Keratinocyte (primary cell): Measurements from ENCODE around the gene ITGB4. TPM values are rescaled to one million over a fixed set of nuclear protein-coding genes. Genes with fewer than 3 reads are reported as not detected.

Experiments
- DNase-seq: peaks from one replicate; pipeline ENCODE4 v3.0.0-alpha.2; 2011; ENCODE audit warnings: low read depth, missing footprints, low spot score
- FAIRE-seq: peaks from 2 replicates; lab custom pipeline; 2011; peaks lifted over from hg19 to GRCh38; lab: Jason Lieb, UNC
- H2AFZ ChIP-seq: 2 replicates; pipeline ENCODE4 v1.6.0; 2012; ENCODE audit warnings: low read length, control low read depth, inconsistent platforms; ENCODE audit not compliant: control insufficient read depth
- H3K27ac ChIP-seq: 2 replicates; pipeline ENCODE4 v1.5.1; 2011; ENCODE audit warnings: low read length; ENCODE audit not compliant: control insufficient read depth, insufficient read depth
- H3K27me3 ChIP-seq: 3 replicates; pipeline ENCODE4 v1.6.0; 2011; ENCODE audit warnings: low read length; ENCODE audit not compliant: control insufficient read depth, insufficient read depth; ENCODE audit errors: extremely low read depth
- H3K36me3 ChIP-seq, 2 experiments: 2 replicates in 1 of 2; 3 replicates in 1 of 2; pipeline ENCODE4 v1.5.1; 2011; ENCODE audit warnings: low read length in 2 of 2, mild to moderate bottlenecking in 1 of 2; ENCODE audit not compliant: control insufficient read depth in 2 of 2, insufficient read depth in 2 of 2; ENCODE audit errors: extremely low read depth in 1 of 2
- H3K4me1 ChIP-seq: 3 replicates; pipeline ENCODE4 v1.5.1; 2011; ENCODE audit warnings: low read length; ENCODE audit not compliant: control insufficient read depth, insufficient read depth; ENCODE audit errors: extremely low read depth
- H3K4me2 ChIP-seq: 3 replicates; pipeline ENCODE4 v1.6.0; 2011; ENCODE audit warnings: low read depth, low read length; ENCODE audit not compliant: control insufficient read depth, insufficient read depth; ENCODE audit errors: extremely low read depth
- H3K4me3 ChIP-seq, 3 experiments: fragments of 200-600 bp in 1 of 3; sonication (generic) in 1 of 3; 2 replicates in 2 of 3; 3 replicates in 1 of 3; pipeline ENCODE4 v1.5.1; 2011 to 2016; ENCODE audit warnings: low read length in 3 of 3, mild to moderate bottlenecking in 3 of 3, control low read depth in 2 of 3, inconsistent platforms in 1 of 3, low read depth in 1 of 3, mixed read lengths in 1 of 3, mixed run types in 1 of 3, moderate library complexity in 1 of 3; ENCODE audit not compliant: control insufficient read depth in 2 of 3, insufficient read depth in 2 of 3; ENCODE audit errors: extremely low read depth in 1 of 3
- H3K79me2 ChIP-seq: 2 replicates; pipeline ENCODE4 v1.6.0; 2012; ENCODE audit warnings: low read length; ENCODE audit not compliant: control insufficient read depth, insufficient read depth
- H3K9ac ChIP-seq: 3 replicates; pipeline ENCODE4 v1.6.0; 2011; ENCODE audit warnings: low read length; ENCODE audit not compliant: control insufficient read depth, insufficient read depth; ENCODE audit errors: extremely low read depth
- H3K9me1 ChIP-seq: 3 replicates; pipeline ENCODE4 v1.6.0; 2011; ENCODE audit warnings: low read length; ENCODE audit not compliant: control insufficient read depth, insufficient read depth; ENCODE audit errors: extremely low read depth
- H3K9me3 ChIP-seq: 2 replicates; pipeline ENCODE4 v1.5.1; 2012; ENCODE audit warnings: low read depth, low read length; ENCODE audit not compliant: control insufficient read depth
- H4K20me1 ChIP-seq: 3 replicates; pipeline ENCODE4 v1.6.0; 2011; ENCODE audit warnings: low read length; ENCODE audit not compliant: control insufficient read depth, insufficient read depth; ENCODE audit errors: extremely low read depth
- CTCF ChIP-seq, 3 experiments: IDR thresholded peaks in 1 of 3; conservative IDR thresholded peaks in 1 of 3; optimal IDR thresholded peaks in 1 of 3; 2 replicates in 2 of 3; 3 replicates in 1 of 3; pipeline versions ENCODE3 to v1.5.1; 2011; ENCODE audit warnings: low read length in 3 of 3, mild to moderate bottlenecking in 3 of 3, moderate library complexity in 2 of 3, control low read depth in 1 of 3, inconsistent platforms in 1 of 3; ENCODE audit not compliant: insufficient read depth in 2 of 3; ENCODE audit errors: extremely low read depth in 1 of 3
- EZH2 ChIP-seq: IDR thresholded peaks from one replicate; pipeline ENCODE4 v1.6.1; 2012; ENCODE audit warnings: inconsistent platforms, mild to moderate bottlenecking, low read length, moderate library complexity
- dilution Hi-C: fragments of 300-500 bp; cut with MboI; formaldehyde crosslinking; loops from one replicate; pipeline ENCODE4 v1.7.0; 2020; ENCODE audit warnings: low sequenced_read_pairs; ENCODE audit not compliant: extremely low pct_ligation_motif_present
- polyA plus RNA-seq, 5 experiments: library from polyadenylated mRNA; depleted of rRNA in 3 of 5; stranded (reverse) in 3 of 5; stranded (forward) in 1 of 5; unstranded in 1 of 5; fragments of >200 nt; gene quantifications; 1 replicate in 1 of 5; 2 replicates in 3 of 5; 3 replicates in 1 of 5; pipeline versions ENCODE4 v1.2.1 to v1.2.3, GENCODE V29; 2011 to 2012; ENCODE audit warnings: missing spikeins in 2 of 5, low read depth in 1 of 5, low replicate concordance in 1 of 5

Gene ITGB4
- polyA plus RNA-seq, 1 donor (not counting 4 experiments of a cell fraction or from before 2014, with no cell fraction given) = 761 TPM

- no peak overlapping the region for H2AFZ ChIP-seq
- no peak overlapping the region for H3K9ac ChIP-seq
- no peaks in the 10 kb centered on the region for H3K79me2 ChIP-seq
- peaks cover 13 to 14% of the 10 kb centered on the region in 2 experiments for H3K36me3 ChIP-seq
- peaks cover 18% of the 10 kb centered on the region for H4K20me1 ChIP-seq
- no peak for DNase-seq
- H3K4me2 ChIP-seq = no peak overlapping the region
- no peak overlapping the region for H3K4me3 ChIP-seq
- H3K27me3 ChIP-seq = no peaks in the 10 kb centered on the region
- FAIRE-seq = no peak
- no peaks in the 10 kb centered on the region for H3K9me3 ChIP-seq
- no peaks in the 10 kb centered on the region for H3K4me1 ChIP-seq
- no peak overlapping the region for H3K27ac ChIP-seq
- dilution Hi-C loops = no loop called here
- no peak for TF ChIP-seq CTCF (optimal IDR thresholded peaks at IDR 0.05 in 1 of 3, IDR thresholded peaks at IDR 0.05 in 1 of 3, conservative IDR thresholded peaks at IDR 0.05 in 1 of 3; ENCODE audit: extremely low read depth in 1 of 3, insufficient read depth in 2 of 3, low read length in 3 of 3)
- TF ChIP-seq EZH2 = no peak
- no peaks in the 10 kb centered on the region for H3K9me1 ChIP-seq
These were observed 41.4 kb downstream of the ITGB4 start for GRCh38 chr17:75762513-75763268.

- Histone ChIP-seq H3K27ac (no peak overlapping the region), H3K4me1 (no peaks in the 10 kb centered on the region), H4K20me1 (peaks cover 13% of the 10 kb centered on the region), H3K4me2 (no peak overlapping the region), H2AFZ (no peak overlapping the region), H3K27me3 (no peaks in the 10 kb centered on the region), H3K9me1 (no peaks in the 10 kb centered on the region), H3K4me3 (no peak overlapping the region), H3K9ac (no peak overlapping the region), H3K79me2 (no peaks in the 10 kb centered on the region), H3K36me3 (peaks cover 8 to 13% of the 10 kb centered on the region in 2 experiments), H3K9me3 (no peaks in the 10 kb centered on the region)
- FAIRE-seq (no peak), DNase-seq (no peak)
- TF ChIP-seq CTCF (optimal IDR thresholded peaks at IDR 0.05 in 1 of 3, IDR thresholded peaks at IDR 0.05 in 1 of 3, conservative IDR thresholded peaks at IDR 0.05 in 1 of 3; ENCODE audit: extremely low read depth in 1 of 3, insufficient read depth in 2 of 3, low read length in 3 of 3) (no peak), EZH2 (no peak)
- dilution Hi-C loops = no loop called here
These were observed 42.0 kb downstream of the ITGB4 start for GRCh38 chr17:75763269-75763607.
